Islet precursor cell (in vitro differentiated cells): ENCODE measurements around the gene TMEM87A.
"Not testable (repeated sequence)": the region's sequence is repeated elsewhere in the genome, so short reads cannot be mapped to it uniquely, and the experiment has no call there.

Experiments used
- DNase-seq: peaks from one replicate; pipeline ENCODE4 v3.0.0-alpha.2; 2018

The TMEM87A gene

DNA sequence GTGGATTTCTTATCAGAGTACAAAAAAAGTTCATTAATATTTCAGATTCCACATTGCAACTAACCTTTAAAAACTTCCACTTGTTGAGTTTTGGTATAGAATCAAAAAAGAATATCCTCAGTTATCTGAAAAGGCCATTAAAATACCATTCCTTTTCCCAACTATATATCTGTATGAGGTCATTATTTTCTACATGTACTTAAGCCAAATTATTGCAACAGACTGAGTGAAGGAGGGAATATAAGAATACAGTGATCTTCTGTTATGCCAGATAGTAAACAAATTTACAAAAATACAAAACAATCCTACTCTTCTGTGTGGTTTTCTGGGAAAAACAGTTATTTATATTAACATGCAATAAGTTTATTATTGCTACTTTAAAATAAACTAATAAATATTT lies 5.9 kb downstream of the TMEM87A start:
- no peak for DNase-seq

DNA sequence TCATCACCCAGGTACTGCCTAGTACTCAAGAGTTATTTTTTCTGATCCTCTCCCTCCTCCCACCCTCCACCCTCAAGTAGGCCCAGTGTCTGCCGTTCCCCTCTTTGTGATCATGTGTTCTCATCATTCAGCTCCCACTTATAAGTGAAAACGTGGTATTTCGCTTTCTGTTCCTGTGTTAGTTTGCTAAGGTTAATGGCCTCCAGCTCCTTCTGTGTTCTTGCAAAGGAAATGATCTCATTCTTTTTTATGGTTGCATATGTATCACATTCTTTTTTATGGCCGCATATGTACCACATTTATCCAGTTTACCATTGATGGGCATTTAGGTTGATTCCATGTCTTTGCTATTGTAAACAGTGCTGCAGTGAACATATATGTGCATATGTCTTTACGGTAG lies 8.4 kb downstream of the TMEM87A start:
- no peak for DNase-seq

DNA sequence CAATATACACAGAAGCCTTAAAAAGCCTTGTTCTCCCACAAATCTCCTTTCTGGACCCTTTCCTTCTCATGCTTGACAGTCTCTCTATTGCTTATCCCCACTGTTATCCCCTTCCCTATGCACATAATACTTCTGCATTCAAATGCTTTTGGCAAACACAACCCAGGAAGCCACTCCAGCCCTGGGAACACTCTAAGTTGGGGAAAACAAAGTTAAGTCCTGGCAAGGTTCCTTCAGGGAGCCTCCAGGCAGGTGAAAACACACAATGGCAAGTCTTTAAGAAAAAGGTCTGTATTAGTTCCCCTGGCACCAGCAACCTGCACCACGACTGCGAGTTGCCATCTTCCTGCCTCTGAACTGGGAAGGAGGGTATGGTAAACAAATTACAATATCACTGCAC lies 19.9 kb downstream of the TMEM87A start:
- no peak for DNase-seq

DNA sequence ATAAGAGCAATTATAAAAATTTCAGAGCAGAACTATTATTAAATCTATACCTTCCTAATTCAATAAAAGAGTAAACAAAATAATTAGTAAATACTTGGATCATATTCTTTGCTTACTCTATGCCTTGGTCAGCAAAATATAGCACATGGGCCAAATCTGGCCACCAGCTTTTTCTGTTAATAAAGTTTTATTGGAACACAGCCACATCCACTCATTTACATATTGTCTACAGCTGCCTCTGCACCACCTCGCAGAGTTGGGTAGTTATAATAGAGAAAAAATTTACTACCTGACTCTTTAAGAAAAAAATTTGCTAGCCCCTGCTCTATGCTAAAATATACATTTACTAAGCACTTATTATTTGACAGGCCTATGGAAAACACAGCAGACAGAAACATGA lies 32.4 kb downstream of the TMEM87A start:
- no peak for DNase-seq

- DNase-seq = no peak
These were observed 33.6 kb downstream of the TMEM87A start for GRCh38 chr15:42239528-42240182.

GRCh38 chr15:42233107-42233506 lies 40.1 kb downstream of the TMEM87A start:
- DNase-seq = no peak

DNA sequence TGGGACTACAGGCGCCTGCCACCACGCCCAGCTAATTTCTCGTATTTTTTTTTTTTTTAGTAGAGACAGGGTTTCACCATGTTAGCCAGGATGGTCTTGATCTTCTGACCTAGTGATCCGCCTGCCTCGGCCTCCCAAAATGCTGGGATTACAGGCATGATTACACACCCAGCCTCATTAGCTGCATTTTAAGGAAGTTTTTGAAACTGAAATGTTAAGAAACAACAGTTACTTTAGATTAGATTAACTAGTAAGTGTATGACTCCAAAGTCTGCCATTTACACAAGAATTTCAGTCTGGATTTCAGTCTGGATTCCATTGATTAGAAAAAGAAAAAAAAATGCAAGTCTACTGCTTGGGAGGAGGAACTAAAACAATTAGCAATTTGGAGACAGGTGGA lies 40.6 kb downstream of the TMEM87A start:
- DNase-seq = no peak

- DNase-seq = no peak
These were observed 42.1 kb downstream of the TMEM87A start for GRCh38 chr15:42231088-42231487.

DNA sequence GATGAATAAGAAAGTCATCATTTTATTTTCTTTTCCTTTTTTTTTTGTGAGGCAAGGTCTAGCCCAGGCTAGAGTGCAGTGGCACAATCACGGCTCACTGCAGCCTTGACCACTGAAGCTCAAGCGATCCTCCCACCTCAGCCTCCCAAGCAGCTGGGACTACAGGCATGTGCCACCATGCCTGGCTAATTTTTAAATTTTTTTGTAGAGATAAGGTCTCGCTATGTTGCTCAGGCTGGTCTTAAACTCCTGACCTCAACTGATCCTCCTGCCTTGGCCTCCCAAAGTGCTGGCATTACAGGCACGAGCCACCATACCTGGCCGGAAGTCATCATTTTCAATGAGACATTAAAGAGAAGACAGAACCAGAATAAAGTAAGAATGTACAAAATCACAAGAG lies 44.3 kb downstream of the TMEM87A start:
- not testable (repeated sequence) for DNase-seq

DNA sequence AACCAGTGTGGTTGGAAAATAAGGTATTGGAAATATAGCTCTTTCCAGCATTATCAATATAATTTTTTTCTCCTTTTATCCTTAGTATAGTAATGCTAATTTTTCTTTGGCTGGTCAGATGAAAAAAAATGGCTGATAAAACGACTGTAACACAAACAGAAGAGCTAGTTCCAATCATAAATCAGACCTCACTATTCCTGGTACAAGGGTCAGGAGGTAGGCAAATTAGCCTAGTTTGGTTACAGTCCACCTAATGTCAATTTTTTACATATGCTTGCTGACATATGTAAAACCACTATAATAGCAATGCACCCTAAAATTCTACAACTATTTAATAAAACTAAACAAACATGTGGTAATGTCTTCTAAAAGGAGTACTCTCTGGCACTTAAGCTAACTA lies 45.2 kb downstream of the TMEM87A start:
- DNase-seq = no peak

DNA sequence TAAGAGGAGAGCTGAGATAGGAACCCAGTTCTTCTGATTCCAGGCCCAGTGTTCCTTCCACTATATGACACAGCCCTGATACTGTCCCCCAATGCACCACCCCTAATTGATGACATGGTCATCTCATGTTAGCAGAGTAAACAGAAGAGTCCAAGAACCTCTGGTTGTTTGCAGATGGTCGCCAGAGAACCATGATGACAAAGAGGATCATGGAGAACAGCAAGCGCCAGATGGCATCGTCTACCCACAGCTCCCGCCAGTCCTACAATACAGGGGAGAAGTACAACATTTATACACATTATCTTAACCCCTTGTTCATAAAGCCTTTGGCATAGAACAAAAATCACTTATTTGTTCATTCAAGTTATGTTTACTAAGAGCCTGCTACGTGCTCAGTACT lies 46.6 kb downstream of the TMEM87A start:
- no peak for DNase-seq

GRCh38 chr15:42220216-42220615 lies 53.0 kb downstream of the TMEM87A start:
- no peak for DNase-seq

GRCh38 chr15:42218953-42219592 lies 54.2 kb downstream of the TMEM87A start:
- no peak for DNase-seq

- DNase-seq = no peak
These were observed 55.7 kb downstream of the TMEM87A start for GRCh38 chr15:42217568-42217967.

GRCh38 chr15:42215913-42216829 lies 57.1 kb downstream of the TMEM87A start:
- no peak for DNase-seq

DNA sequence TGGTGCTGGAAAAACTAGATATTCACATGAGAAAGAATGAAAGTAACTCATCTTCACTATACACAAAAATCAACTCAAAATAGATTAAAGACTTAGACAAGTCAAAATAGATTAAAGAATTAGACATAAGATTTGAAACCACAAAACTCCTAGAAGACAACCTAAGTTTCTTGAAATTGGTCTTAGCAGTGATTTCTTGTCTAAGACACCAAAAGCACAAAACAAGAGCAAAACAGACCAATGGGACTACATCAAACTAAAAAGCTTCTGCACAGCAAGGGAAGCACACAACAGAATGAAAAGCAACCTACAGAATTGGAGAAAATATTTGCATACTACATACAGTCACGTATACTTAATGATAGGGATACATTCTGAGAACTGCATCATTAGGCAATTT lies 58.6 kb downstream of the TMEM87A start:
- DNase-seq = no peak

GRCh38 chr15:42213511-42213910 lies 59.7 kb downstream of the TMEM87A start:
- no peak for DNase-seq

GRCh38 chr15:42210696-42211095 lies 62.5 kb downstream of the TMEM87A start:
- DNase-seq = no peak

DNA sequence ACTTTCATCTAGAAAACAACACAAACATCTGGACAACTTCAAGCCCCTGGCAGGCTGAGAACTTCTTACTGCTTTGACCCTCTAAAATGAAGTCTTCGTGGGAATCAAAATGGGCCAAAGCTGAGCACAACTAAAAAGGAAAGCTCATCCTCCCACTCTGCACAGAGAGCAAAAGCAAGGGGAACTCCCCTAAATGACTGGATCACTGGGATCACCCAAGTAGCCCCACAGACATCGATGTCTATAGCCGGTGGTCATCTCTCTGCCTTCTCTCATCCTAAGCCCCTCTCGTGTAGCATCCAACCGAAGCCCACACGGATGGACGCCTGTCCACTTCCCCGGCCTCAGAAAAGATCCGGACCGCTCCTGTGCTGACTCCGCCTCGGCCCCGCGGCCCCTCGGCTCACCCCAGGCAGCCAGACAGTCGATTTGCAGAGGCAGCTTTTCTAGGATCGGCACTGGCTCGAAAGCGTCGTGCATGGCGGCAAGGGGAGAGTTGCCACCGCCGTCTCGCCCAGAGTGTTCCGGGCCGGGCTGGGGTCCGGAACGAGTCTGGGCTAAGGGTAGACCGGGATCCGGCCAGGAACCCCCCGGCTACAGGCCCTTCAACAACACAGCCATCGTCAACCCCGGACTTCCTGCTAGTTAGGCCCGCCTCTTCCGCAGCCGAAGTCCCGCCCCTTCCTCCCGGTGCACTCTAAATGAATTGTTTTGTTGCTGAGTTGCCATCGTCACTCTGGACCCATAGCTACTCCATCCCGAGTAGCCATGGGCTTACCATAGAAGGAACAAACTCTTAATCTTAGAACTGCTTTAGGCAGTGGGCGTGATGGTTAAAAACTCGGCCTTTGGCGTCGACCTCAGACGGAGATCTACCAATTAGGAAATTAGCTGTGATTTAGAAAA lies 65.3 kb downstream of the TMEM87A start, which contains the start of gene VPS39:
Gene VPS39 (minus strand): TSS at position 631 of the 906 bp plus-strand sequence. CDS start 151 bp downstream, at position 480.
- DNase-seq = peak; percentile 93

- DNase-seq = no peak
These were observed 66.8 kb downstream of the TMEM87A start for GRCh38 chr15:42206406-42206805.

DNA sequence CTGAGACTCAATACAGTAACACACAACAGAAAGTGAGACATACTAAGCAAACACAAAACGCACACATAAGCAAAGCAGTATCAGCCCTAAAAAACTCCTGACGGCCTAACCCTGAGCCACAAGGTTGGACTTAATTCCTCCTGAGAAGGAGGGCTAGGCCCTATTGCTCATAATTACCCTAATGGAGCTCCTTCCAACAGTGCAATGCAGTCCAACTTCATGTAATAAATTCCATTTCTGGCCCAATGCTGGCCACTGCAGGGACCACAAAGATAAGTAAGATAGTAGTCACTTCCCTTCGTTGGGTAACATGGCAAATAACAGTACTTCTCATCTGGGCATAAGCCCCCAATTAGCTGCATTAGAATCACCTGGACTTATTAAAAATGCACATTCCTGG lies 69.3 kb downstream of the TMEM87A start:
- no peak for DNase-seq

DNA sequence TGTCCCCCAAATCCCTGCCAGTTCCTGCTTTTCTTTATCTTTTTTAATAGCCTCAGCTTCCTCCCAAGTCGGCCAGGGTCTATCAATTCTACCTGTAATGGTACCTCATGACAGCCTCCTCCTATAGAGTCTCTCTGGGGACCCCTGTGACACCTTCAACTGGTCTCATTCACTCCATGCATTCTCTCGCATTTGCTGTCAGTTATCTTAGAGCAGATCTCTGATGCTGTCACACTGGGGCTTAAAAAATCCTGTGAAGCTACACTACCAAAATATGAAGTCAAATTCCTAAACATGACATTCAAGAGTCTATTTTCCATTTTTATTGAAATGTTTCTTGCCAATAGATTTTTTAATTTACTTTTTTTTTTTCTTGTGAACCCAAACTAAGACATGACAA lies 70.6 kb downstream of the TMEM87A start:
- no peak for DNase-seq

GRCh38 chr15:42201801-42202200 lies 71.4 kb downstream of the TMEM87A start:
- no peak for DNase-seq
